Smooth muscle cell (in vitro differentiated cells): Measurements from ENCODE around the gene C18orf32. TPM values are rescaled to one million over a fixed set of nuclear protein-coding genes. Genes with fewer than 3 reads are reported as not detected.

ENCODE experiments used
- DNase-seq: peaks from one replicate; lab custom pipeline; 2025; ENCODE audit not compliant: unreplicated experiment; lab: John Stamatoyannopoulos, UW
- H2AFZ ChIP-seq: fragments of 200-600 bp; sonication (generic); 2 replicates; pipeline ENCODE4 v1.6.0; 2016; ENCODE audit warnings: antibody characterized with exemption, low read depth, mild to moderate bottlenecking
- H3F3A ChIP-seq: fragments of 200-600 bp; sonication (generic); 2 replicates; pipeline ENCODE4 v1.6.0; 2017; ENCODE audit warnings: antibody characterized with exemption, low read depth
- H3K27ac ChIP-seq: fragments of 200-600 bp; sonication (generic); 2 replicates; pipeline ENCODE4 v1.5.1; 2016; ENCODE audit warnings: low read depth, mild to moderate bottlenecking
- H3K27me3 ChIP-seq: fragments of 200-600 bp; sonication (generic); 2 replicates; pipeline ENCODE4 v1.6.1; 2016; ENCODE audit warnings: low read depth, mild to moderate bottlenecking
- H3K36me3 ChIP-seq: fragments of 200-600 bp; sonication (generic); 2 replicates; pipeline ENCODE4 v1.5.1; 2016; ENCODE audit warnings: low read depth
- H3K4me1 ChIP-seq: fragments of 200-600 bp; sonication (generic); 2 replicates; pipeline ENCODE4 v1.5.1; 2016; ENCODE audit warnings: low read depth
- H3K4me2 ChIP-seq: fragments of 200-600 bp; sonication (generic); 2 replicates; pipeline ENCODE4 v1.6.0; 2016; ENCODE audit warnings: mild to moderate bottlenecking
- H3K4me3 ChIP-seq: fragments of 200-600 bp; sonication (generic); 2 replicates; pipeline ENCODE4 v1.5.1; 2016; ENCODE audit warnings: mild to moderate bottlenecking
- H3K79me2 ChIP-seq: fragments of 200-600 bp; sonication (generic); 2 replicates; pipeline ENCODE4 v1.6.0; 2016; ENCODE audit warnings: low read depth, mild to moderate bottlenecking
- H3K9ac ChIP-seq: fragments of 200-600 bp; sonication (generic); 2 replicates; pipeline ENCODE4 v1.6.0; 2016; ENCODE audit warnings: low read depth
- H3K9me3 ChIP-seq: fragments of 200-600 bp; sonication (generic); replicated peaks from 2 replicates; pipeline ENCODE4 v1.5.1; 2016; ENCODE audit warnings: low read depth
- H4K20me1 ChIP-seq: fragments of 200-600 bp; sonication (generic); 2 replicates; pipeline ENCODE4 v1.6.0; 2016; ENCODE audit warnings: low read depth
- CTCF ChIP-seq: fragments of 200-600 bp; sonication (generic); IDR thresholded peaks from 2 replicates; pipeline ENCODE4 v1.5.1; 2017; ENCODE audit warnings: borderline replicate concordance, mild to moderate bottlenecking, antibody characterized with exemption; ENCODE audit not compliant: insufficient read depth, poor library complexity, severe bottlenecking
- WGBS: methylation state at CpG from one replicate; pipeline ENCODE4 v1.1.7; 2016; ENCODE audit warnings: low lambda C conversion rate; 5-methylcytosine and 5-hydroxymethylcytosine counted together
- microRNA counts: library from miRNA; unstranded; fragments of <30 nt; microRNA quantifications from one replicate; lab custom pipeline; 2016
- polyA plus RNA-seq: library from polyadenylated mRNA; unstranded; fragments of >200 nt; fragmentation: Nextera tagmentation; extraction: Ambion mirVana; gene quantifications from 2 replicates; pipeline ENCODE4 v1.2.1, GENCODE V29; 2016
- small RNA-seq: library from RNA; depleted of rRNA; stranded (forward); fragments of <200 nt; gene quantifications from one replicate; pipeline ENCODE3, GENCODE V24; 2014
- total RNA-seq: library from RNA; depleted of rRNA; stranded (reverse); fragments of >200 nt; gene quantifications from 2 replicates; pipeline ENCODE4 v1.2.3, GENCODE V29; 2014

C18orf32 gene
- total and polyA plus RNA-seq, 2 experiments from 2014 or later: 74.9 to 87.2 TPM

GRCh38 chr18:49431165-49431962 lies 55.7 kb downstream of the C18orf32 start:
- no peaks in the 10 kb centered on the region for H3K36me3 ChIP-seq
- H3K9me3 ChIP-seq: no peaks in the 10 kb centered on the region
- H3K4me2 ChIP-seq: peak overlapping the region; percentile 27
- H3K27ac ChIP-seq: peak overlapping the region; percentile 51
- H3K9ac ChIP-seq: no peak overlapping the region
- WGBS: 58% methylated on average over 6 of the region's 6 CpGs
- H2AFZ ChIP-seq: no peak overlapping the region
- no peak overlapping the region for H3K4me3 ChIP-seq
- H3K79me2 ChIP-seq: peaks cover 32% of the 10 kb centered on the region
- no peaks in the 10 kb centered on the region for H3F3A ChIP-seq
- no peaks in the 10 kb centered on the region for H3K27me3 ChIP-seq
- DNase-seq: no peak
- TF ChIP-seq CTCF: no peak
- H4K20me1 ChIP-seq: peaks cover 38% of the 10 kb centered on the region
- no peaks in the 10 kb centered on the region for H3K4me1 ChIP-seq

MicroRNAs within 50 kb of the gene (microRNA counts, 767-probe panel; counts per million panel counts)
- microRNA hsa-miR-1539 (lab: Ali Mortazavi, UCI): 183 counts per million

Small RNA genes within 50 kb of the gene (small RNA-seq; reads per million reads assigned to genes)
- not detected for gene SNORD58A
- not detected for gene SNORD58C

Other genes with a start within 250 kb of the C18orf32 start
- 63.1 and 79.7 TPM in 2 replicates for gene DYM, start 26.6 kb downstream of the C18orf32 start, total RNA-seq
- gene DYM, start 26.6 kb downstream of the C18orf32 start, polyA plus RNA-seq: 41.8 and 42.3 TPM in 2 replicates
- gene RPL17, start 5.2 kb upstream of the C18orf32 start, total RNA-seq: 1,873 and 2,023 TPM in 2 replicates
- gene RPL17, start 5.2 kb upstream of the C18orf32 start, polyA plus RNA-seq: 740 and 855 TPM in 2 replicates
- 25.6 and 34.1 TPM in 2 replicates for gene LIPG, start 74.8 kb upstream of the C18orf32 start, total RNA-seq
- 15.3 and 25.5 TPM in 2 replicates for gene LIPG, start 74.8 kb upstream of the C18orf32 start, polyA plus RNA-seq